Progenitor cell of endocrine pancreas (in vitro differentiated cells): ENCODE results near the gene MASP1. TPM values are rescaled to one million over a fixed set of nuclear protein-coding genes. Genes with fewer than 3 reads are reported as not detected.

Source experiments
- DNase-seq: peaks from one replicate; pipeline ENCODE4 v3.0.0; 2021; ENCODE audit warnings: low spot score; ENCODE audit not compliant: unreplicated experiment
- H3K27ac Mint-ChIP-seq: 2 replicates; pipeline ENCODE4 v1.8.0; 2021; ENCODE audit warnings: mild to moderate bottlenecking, moderate library complexity, mixed read lengths
- H3K27me3 Mint-ChIP-seq: 2 replicates; pipeline ENCODE4 v1.8.0; 2021; ENCODE audit warnings: mixed read lengths
- H3K36me3 Mint-ChIP-seq: 2 replicates; pipeline ENCODE4 v1.8.0; 2022; ENCODE audit warnings: mixed read lengths; ENCODE audit not compliant: insufficient read depth
- H3K4me1 Mint-ChIP-seq: 2 replicates; pipeline ENCODE4 v1.8.0; 2021; ENCODE audit warnings: low read depth, mixed read lengths
- H3K4me3 Mint-ChIP-seq: 2 replicates; pipeline ENCODE4 v1.8.0; 2021; ENCODE audit warnings: low read depth, mild to moderate bottlenecking, moderate library complexity, mixed read lengths
- H3K9me3 Mint-ChIP-seq: 2 replicates; pipeline ENCODE4 v1.8.0; 2021; ENCODE audit warnings: low read depth, mixed read lengths
- total RNA-seq: library from RNA; stranded (reverse); gene quantifications from 2 replicates; pipeline ENCODE4 v1.2.1, GENCODE V29; 2021
- TF ChIP-seq, protein P1 (sequence below): fragments of 200-600 bp; sonication (generic); IDR thresholded peaks from one replicate; pipeline ENCODE4 v1.5.0; 2021; ENCODE audit warnings: antibody characterized with exemption, mild to moderate bottlenecking; ENCODE audit not compliant: unreplicated experiment

MASP1 gene
- total RNA-seq, 1 donor from 2014 or later, result 0.60 TPM

DNA sequence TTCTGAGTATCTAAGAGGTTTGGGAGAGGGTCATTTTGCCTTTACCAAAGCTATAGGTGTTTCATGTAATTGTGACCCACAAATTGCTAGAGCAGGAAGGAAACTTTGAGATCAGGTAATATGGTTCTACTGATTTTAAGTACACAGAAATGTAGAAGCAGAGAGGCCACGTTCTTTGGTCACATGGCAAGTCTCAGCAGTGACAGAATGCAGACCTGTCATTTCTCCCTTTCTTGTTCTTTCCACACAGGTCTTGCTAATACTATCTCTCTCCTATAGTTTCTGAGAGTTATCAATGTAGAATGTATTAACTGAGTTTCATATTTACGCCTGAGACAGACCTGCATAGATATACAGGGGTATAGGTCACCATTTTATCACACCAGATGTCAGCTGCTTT is 105.2 kb downstream of the MASP1 start:
- Mint-ChIP-seq H3K27me3 (peaks cover 22% of the 10 kb centered on the region), H3K9me3 (no peaks in the 10 kb centered on the region), H3K27ac (no peak overlapping the region), H3K36me3 (no peaks in the 10 kb centered on the region), H3K4me1 (peaks cover 3% of the 10 kb centered on the region), H3K4me3 (no peak overlapping the region)
- TF ChIP-seq, protein P1, sequence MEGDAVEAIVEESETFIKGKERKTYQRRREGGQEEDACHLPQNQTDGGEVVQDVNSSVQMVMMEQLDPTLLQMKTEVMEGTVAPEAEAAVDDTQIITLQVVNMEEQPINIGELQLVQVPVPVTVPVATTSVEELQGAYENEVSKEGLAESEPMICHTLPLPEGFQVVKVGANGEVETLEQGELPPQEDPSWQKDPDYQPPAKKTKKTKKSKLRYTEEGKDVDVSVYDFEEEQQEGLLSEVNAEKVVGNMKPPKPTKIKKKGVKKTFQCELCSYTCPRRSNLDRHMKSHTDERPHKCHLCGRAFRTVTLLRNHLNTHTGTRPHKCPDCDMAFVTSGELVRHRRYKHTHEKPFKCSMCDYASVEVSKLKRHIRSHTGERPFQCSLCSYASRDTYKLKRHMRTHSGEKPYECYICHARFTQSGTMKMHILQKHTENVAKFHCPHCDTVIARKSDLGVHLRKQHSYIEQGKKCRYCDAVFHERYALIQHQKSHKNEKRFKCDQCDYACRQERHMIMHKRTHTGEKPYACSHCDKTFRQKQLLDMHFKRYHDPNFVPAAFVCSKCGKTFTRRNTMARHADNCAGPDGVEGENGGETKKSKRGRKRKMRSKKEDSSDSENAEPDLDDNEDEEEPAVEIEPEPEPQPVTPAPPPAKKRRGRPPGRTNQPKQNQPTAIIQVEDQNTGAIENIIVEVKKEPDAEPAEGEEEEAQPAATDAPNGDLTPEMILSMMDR, result no peak
- DNase-seq, result no peak

- Mint-ChIP-seq H3K4me3 (no peak overlapping the region), H3K9me3 (no peaks in the 10 kb centered on the region), H3K27me3 (peaks cover 28% of the 10 kb centered on the region), H3K36me3 (no peaks in the 10 kb centered on the region), H3K4me1 (peaks cover 3% of the 10 kb centered on the region), H3K27ac (no peak overlapping the region)
- TF ChIP-seq, protein P1, result no peak
- DNase-seq, result no peak
Observed at GRCh38 chr3:187185759-187186158, 105.8 kb downstream of the MASP1 start.

Other genes starting within 250 kb of the MASP1 start
- gene RPL39L, start 152.2 kb downstream of the MASP1 start, total RNA-seq, result 10.5 and 11.5 TPM in 2 replicates
- gene RTP1, start 94.3 kb downstream of the MASP1 start, total RNA-seq, result not detected in 2 replicates
- gene RTP4, start 76.6 kb upstream of the MASP1 start, total RNA-seq, result not detected in 2 replicates